GM18517 (cell line): ENCODE measurements around the gene CLASP1.

ENCODE experiments used
- ATAC-seq: cut with Tn5 transposase; IDR thresholded peaks from one replicate; pipeline ENCODE4 v1.9.1; 2021; ENCODE audit warnings: mild to moderate bottlenecking, moderate library complexity; ENCODE audit not compliant: unreplicated experiment

CLASP1 gene

DNA sequence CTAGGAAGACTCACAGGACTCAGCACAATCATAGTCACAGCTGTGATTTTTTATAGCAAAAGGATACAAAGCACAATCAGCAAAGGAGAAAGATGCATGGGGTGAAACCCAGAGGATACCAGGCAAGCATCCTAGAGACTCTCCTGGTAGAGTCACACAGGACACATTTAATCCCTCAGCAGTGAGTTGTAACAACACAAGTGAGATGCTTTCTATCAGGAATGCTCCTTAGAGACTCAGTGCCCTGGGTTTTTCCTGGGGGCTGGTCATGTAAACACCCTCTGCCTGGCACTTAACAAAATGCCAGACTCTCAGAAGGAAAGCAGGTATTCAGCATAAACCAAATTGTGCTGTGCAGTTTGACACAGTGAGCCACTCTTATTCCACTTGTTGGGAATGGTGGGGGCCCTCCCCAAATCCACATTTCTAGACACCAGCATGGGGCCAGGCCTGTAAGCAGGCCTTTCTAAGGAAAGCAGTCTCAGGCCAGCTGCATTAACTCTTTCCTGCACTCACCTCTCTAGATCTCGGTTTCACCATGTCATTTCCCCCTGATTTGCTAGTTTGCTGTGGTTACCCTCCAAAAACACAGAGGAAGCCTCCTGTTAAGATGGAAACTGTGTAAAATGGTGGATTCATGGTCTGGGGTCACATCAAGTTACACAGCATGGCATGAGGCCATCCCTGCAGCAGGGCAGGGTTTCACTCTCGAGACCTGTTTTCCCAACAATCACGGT is 135.5 kb downstream of the CLASP1 start:
- no peak for ATAC-seq

GRCh38 chr2:121510857-121511256 is 138.4 kb downstream of the CLASP1 start:
- ATAC-seq = no peak

DNA sequence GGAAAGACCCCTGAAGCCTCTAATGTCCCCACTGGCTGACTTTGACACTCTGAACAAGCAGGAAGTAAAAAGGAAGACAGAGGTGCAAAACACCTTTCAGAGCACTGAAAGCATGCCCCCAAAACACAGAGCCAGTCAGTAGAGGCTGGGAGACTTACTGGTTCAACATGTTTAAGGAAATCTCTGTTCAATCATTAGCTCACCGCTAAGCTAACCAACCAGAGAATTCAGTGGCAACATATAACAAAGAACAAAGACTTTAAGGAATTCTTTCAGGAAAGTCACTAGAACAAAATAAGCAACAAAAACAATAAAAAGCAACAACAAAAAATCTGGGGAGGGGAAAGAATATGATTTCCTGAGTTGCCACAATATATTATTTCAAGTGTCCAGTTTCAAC is 142.6 kb downstream of the CLASP1 start:
- no peak for ATAC-seq

DNA sequence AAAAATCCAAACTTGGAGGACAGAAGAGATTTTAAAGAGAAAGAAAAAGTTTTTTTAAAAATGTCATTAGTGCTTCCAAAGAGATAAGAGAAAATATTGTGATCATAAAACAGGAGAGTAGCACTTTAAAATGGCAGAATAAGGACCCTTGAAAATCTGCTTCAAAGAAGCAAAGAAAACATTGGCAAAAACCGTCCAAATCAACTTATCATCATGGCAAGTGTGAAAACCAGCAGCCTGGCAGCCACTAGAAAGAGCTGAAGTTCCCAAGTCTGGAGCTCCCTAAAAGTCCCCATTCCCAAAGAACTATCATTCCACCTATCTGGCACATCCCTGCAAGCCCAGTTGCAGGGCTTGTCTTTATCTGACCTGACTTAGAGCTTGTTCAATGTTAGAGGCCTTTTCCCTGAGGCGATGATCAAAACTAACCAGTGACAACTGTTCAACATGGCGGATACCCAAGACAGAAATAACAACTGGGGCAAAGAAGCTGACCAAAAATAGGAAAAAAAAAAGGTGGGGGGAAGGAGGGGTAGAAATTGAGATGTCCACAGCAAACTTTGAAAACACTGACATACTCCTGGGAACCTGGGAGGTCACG is 143.2 kb downstream of the CLASP1 start:
- ATAC-seq = no peak

DNA sequence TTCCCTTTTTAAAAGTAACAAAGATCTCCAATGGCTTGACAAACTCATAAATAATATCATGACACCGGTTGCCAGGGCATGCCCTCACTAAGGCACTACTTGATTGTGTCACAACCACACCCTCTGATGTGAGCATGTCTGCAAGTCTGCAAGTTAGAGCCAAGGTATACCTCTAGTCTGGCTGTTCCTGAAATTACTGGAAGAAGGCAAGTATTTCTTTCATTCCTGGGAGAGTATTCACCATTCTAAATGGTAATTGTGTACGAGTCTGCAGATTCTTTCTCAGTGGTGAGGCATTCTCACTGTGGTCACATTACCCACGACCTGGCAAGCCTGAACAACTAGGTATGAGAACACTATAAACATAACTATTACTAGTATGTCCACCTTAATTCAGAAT is 144.3 kb downstream of the CLASP1 start:
- no peak for ATAC-seq

- ATAC-seq = no peak
These were observed 144.9 kb downstream of the CLASP1 start for GRCh38 chr2:121504316-121504715.

- ATAC-seq = no peak
These were observed 146.5 kb downstream of the CLASP1 start for GRCh38 chr2:121502781-121503180.

DNA sequence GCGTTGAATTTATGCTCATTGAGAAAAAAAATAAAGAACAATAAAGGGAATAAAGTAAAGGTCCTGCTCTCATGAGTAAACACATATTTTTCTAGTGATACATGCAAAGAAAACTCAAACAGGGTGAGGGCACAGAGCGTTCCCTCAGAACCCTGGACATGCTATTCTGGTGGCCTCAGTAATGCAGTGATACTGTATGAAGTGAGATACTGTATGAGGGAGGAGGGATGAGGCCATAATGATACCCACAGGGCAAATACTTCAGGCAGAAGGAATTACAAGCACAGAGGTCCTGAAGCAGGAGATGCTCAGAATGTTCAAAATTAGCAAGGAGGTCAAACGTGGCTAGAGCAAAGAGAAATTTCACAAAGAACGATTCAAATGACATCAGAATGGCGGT is 147.0 kb downstream of the CLASP1 start:
- no peak for ATAC-seq

DNA sequence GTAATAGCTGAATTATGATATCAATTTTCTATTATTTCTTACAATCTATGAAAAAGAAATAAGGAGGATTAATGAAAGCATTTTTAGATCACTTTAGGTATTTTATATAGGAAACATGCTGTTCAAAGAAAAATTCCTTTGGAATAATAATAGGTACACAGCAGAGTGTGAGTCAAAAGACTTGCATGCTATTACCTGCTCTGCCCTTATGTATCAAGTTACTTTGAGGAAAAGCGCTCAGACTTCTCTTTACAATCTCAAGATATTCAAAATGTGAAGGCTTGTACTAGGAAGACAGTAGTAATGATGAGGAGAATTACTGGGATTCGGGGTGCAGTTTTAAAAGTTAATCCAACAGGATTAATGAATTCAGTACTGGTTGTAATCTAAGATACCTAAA is 147.7 kb downstream of the CLASP1 start:
- ATAC-seq = no peak

- no peak for ATAC-seq
These were observed 148.2 kb downstream of the CLASP1 start for GRCh38 chr2:121501031-121501430.

- ATAC-seq = no peak
These were observed 150.5 kb downstream of the CLASP1 start for GRCh38 chr2:121498731-121499130.

- no peak for ATAC-seq
These were observed 156.9 kb downstream of the CLASP1 start for GRCh38 chr2:121492409-121492808.

DNA sequence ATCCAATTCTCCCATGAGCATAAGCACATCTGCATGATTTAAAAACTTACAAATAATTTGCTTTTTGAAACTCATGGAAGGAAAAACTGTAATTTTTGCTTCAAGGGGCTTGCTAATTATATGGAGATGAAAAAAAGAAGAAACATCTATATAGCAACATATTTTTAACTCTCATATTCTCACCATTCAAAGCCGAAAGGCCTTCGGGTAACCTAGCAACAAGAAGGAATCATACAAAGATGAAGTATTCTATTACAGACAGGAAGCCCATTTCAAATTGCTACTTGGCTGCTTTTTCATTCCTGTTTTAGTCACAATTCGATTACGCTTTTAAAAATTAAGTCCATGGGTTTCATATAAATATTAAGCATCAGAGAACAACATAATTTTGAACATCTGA is 157.7 kb downstream of the CLASP1 start:
- no peak for ATAC-seq

GRCh38 chr2:121490584-121491133 is 158.6 kb downstream of the CLASP1 start:
- ATAC-seq = no peak

GRCh38 chr2:121489911-121490583 is 159.2 kb downstream of the CLASP1 start:
- ATAC-seq = no peak

- ATAC-seq = no peak
These were observed 160.0 kb downstream of the CLASP1 start for GRCh38 chr2:121489284-121489683.

DNA sequence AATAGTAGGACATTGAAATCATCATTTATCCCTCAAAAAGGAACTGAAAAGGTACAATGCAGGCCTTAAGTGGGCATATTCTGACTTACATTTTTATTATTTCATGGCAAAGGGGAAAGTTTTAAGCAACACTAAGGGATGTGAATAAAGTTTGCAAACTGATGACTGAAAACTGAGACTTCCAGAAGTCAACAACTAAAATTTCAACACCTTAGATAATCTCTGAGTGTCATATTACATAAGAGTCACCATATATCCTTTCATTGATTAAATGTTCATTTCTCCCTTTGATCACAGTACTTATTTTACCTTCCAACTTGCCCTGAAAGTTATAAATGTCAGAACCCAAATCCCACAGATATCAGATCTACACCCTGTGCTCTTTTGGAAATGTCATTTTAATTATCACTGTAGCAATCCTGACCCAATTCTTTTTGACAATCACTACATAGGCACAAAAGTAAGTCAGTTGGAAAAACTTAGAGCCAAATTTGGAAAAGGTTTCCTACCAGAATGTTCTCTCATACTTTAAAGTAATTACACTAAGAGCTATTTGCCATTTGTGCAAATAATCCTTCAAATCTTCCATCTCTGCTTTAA is 163.0 kb downstream of the CLASP1 start:
- ATAC-seq = no peak

- no peak for ATAC-seq
These were observed 164.2 kb downstream of the CLASP1 start for GRCh38 chr2:121485039-121485438.

- no peak for ATAC-seq
These were observed 165.4 kb downstream of the CLASP1 start for GRCh38 chr2:121483846-121484245.

GRCh38 chr2:121483021-121483420 is 166.2 kb downstream of the CLASP1 start:
- ATAC-seq = no peak

- ATAC-seq = no peak
These were observed 168.4 kb downstream of the CLASP1 start for GRCh38 chr2:121480826-121481225.
